ENCODE results near the gene GAN.
A peak's percentile ranks its signal among the peaks of the same experiment; 100 is the strongest.
"Not testable (repeated sequence)": the region's sequence is repeated elsewhere in the genome, so short reads cannot be mapped to it uniquely, and the experiment has no call there.

Gene GAN

GRCh38 chr16:81310045-81310644 lies 4.6 kb upstream of the GAN start:
- DNase-seq, result no peak

- no peak for DNase-seq
These were observed 3.0 kb upstream of the GAN start for GRCh38 chr16:81311762-81312161.

DNA sequence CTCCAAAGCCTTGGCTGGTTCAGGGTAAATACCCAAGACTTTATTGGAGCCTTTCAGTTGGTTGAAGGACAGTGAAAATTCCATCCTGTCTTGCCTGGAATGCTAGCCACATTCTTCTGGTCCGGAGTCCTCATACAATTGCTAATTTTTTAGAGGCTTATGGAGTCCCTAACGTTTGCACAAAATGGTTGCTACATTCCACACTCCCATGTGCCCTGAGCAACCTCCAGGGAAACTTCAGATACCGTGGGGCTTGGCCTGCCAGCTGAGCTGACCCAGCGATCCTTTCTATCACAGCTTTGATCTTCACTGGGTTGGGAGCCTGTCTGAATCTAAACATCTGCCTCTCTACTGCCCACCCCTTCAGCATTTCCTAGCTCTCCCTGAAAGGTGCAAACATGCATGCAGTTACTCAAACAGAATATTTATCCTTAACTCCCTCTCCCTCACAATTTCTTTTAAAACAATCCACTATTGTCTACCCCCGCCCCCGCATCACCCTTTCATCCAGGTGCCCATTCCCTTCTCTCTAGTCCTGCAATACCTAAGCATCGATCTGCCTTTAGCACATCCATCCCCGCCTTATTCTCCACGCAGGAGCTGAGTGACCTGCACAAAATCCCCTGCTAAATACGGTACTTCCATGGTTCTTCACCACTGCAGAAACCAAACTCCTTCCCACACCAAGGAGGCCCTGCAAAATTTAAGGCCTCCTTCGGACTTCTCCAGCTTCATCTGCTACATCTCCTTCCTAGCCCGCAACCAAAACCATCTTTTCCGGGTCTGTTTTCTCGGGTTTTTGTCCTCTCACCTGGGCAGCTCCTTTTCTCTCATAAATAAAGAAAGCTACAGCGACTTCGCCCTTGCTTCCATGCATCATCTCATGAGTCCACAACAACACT lies 810 bp upstream of the GAN start:
- DNase-seq, result peak in 1 of 14 donors; percentile 28

DNA sequence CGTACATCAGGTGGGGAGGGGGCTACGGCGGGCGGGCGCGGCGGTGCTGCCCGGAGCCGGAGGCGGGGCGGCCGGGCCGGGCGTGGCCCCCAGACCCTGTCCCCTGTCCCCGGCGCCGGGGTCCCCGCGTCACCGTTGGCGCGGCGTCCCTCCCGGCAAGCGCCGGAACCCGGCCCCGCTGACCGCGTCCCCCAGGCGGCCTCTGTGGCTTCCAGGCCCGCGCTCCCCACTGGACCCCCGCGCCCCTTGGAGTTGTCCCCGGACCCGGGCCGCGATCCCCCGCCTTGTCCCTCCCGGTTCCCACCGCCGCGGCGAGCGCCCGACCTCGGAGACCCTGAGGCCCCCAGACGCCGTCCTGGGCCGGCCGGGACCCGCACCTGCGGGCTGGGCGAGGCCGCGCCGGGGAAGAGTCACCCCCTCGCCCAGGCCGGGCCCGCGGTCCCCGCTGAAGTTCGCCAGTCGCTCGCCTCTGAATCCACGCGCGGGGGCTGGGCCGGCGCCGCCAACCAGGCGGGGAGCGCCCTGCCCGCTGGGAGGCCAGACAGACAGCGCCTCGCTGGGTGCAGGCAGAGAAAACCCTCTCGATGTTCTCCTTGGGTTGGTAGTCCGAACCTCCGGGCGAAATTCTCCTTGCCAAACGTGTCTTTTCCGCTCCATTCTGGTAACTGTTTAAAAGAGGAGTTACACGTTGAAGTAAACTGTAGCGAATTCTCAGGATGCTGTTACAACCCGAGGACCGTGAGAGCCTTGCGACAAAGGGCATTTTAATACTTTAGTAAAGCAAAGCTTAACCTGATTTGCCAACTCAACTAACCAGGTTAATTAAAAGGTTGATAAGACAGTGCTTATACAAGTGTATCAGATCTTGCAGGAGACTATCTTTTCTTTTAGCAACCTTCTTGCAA lies 761 bp downstream of the GAN start:
- DNase-seq, result peak in 7 of 14 donors; percentile 9 to 51 (median 21)

DNA sequence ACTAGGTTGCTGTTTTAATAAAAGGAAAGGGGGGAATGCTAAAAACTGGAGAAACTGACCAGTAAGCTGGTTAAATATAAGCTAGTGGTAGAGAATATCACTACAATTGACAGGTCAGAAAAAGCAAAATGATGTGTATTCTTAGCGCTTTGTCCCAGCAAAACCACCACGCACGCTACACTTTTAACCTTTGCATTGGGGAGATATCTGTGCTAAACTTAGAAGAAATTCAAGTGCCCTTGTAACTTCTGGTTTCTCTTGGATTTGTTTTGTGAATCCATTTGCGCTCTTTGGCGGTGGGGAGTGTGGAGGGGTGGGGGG lies 1.4 kb downstream of the GAN start:
- DNase-seq, result no peak

GRCh38 chr16:81318711-81319110 lies 3.9 kb downstream of the GAN start:
- DNase-seq, result no peak

GRCh38 chr16:81319221-81319912 lies 4.6 kb downstream of the GAN start:
- DNase-seq, result no peak

- no peak for DNase-seq
These were observed 6.3 kb downstream of the GAN start for GRCh38 chr16:81321039-81321438.

GRCh38 chr16:81321536-81321935 lies 6.8 kb downstream of the GAN start:
- DNase-seq, result no peak

- no peak for DNase-seq
These were observed 10.0 kb downstream of the GAN start for GRCh38 chr16:81324808-81325207.

GRCh38 chr16:81327011-81327410 lies 12.2 kb downstream of the GAN start:
- DNase-seq, result peak in 1 of 14 donors; percentile 9

DNA sequence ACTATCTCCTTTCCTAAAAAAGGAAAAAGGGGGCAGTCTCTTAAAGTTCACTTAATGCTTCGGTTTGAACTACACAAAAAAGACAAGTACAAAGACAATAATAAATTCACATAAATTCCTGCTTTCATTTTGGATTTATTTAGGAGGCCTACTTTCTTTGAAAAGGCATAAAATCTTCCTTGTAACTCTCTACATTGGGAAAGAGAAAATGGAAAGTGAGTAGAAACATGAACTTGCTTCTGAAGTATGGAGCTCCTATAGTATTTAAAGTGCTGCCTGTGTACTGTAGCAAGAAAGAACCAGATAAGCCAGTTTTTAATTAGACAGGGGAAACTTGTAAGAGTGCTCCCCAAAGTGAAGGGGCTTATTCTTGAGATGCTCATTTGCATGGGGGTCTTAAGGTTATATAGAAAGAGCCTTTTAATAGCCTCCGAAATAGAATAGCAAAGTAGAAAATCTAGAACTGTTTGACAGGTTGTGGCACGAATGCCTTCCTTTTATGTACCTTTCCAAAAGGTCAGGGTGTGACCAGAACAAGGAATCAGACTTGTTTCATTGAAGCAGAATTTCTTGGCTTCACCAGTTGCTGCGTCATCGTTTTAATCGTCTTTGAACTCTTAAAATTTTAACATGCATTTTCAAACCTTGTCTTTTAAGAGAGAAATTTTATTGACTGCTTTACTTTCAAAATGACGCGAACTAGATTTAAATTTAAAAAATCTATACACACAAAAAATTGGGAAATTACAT lies 12.9 kb downstream of the GAN start:
- DNase-seq, result no peak

- no peak for DNase-seq
These were observed 15.2 kb downstream of the GAN start for GRCh38 chr16:81329947-81330346.

GRCh38 chr16:81333356-81333755 lies 18.6 kb downstream of the GAN start:
- DNase-seq, result no peak

DNA sequence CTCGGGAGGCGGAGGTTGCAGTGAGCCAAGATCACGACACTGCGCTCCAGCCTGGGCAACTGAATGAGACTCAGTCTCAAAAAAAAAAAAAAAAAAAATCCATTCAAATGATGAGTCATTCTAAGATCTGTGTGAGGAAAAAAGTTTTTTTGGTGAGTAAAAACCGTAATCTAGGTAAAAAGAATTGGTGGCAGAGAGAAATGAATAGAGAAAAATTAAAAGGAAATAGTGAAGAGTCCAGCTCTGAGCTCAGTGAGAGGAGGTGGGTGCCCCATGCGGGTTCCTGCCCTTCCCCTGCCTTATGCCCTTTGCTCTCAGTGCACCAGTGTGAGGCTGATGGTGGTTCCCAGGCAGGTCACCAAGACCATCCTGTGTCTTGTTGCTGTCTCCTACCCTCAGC lies 20.9 kb downstream of the GAN start:
- no peak for DNase-seq

DNA sequence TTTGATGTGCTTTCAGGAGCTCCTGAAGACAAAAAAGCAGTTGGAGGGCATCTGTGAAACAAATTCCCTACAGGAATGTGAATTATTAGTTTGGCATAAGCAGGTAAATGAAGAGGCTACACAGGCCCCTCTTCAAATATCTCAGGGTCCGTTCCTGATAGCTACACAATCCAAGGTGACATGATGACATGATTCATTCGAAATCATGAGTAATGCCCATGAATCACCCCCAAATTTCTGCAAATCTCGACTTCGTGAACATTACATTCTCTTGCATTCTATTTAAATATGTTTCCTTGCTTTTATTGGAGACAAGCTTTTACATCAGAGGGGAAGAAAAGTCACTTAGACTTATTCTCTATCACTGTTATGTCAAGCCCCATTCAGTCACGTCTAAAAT lies 22.3 kb downstream of the GAN start:
- no peak for DNase-seq

GRCh38 chr16:81345172-81345571 lies 30.4 kb downstream of the GAN start:
- DNase-seq, result not testable (repeated sequence)

DNA sequence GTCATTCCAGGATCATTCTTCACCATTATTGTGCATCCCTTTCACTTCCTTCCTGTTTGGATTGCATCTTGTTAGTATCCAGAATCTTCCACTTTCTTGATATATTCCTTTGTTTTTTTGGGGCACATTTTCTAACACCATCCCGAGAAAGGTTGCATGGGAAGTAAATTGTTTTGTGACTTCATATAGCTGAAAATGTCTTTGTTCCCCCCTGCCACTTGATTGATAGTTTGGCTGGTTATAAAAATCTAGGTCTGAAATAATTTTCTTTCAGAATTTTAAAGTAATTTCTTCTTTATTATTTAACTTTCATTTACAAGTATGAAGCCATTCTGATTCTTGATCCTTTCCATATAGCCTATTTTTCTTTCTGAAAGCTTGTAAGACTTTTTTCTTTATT lies 32.7 kb downstream of the GAN start:
- DNase-seq, result no peak

- no peak for DNase-seq
These were observed 35.0 kb downstream of the GAN start for GRCh38 chr16:81349608-81350305.

- no peak for DNase-seq
These were observed 35.5 kb downstream of the GAN start for GRCh38 chr16:81350306-81350615.

DNA sequence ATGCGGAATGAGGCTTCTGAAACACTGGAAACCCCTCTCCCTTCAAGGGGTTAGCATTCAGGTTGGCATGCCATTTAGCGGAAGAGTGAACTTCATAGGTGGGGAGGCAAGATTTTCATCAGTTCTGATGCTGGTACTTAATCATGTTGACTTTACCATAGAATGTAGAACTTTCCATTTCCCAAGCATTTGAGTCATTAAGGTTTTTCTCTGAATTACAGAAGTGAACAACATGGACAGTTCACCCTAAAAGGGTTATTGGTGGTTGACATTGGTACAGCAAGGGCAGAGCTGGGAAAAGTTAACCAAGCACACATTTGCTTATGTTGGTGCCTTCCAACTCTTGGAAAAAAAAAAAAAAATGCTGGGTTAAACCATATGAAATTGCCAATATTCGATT lies 39.1 kb downstream of the GAN start:
- DNase-seq, result no peak
